Head of caudate nucleus (tissue), 42 donors: ENCODE measurements around the gene NGLY1.

Experiments used
- DNase-seq, 42 donors: peaks; one replicate each; pipeline versions ENCODE4 v3.0.0 to v3.0.0-alpha.2; 2020 to 2021; ENCODE audit warnings: mixed read lengths in 7 of 42
- intact Hi-C: fragments of 100-400 bp; cut with DNase I; formaldehyde crosslinking; loops from one replicate; pipeline ENCODE4 v1.15.0; 2022

NGLY1 gene

GRCh38 chr3:25782938-25783660, at the start of gene NGLY1:
NGLY1 (minus strand) TSS chr3:25783443; CDS start chr3:25783390, 53 bp downstream.
- intact Hi-C loops, result loop anchor here (2.0 kb wide), 1 partner anchor 118 kb away; the partner anchor contains the start of gene TOP2B
- DNase-seq, result peak; percentile 55 to 94 (median 87)

- DNase-seq, result peak in 8 of 42 donors; percentile 3 to 23 (median 10)
Observed at GRCh38 chr3:25831578-25831977, 48.3 kb upstream of the NGLY1 start.

GRCh38 chr3:25830373-25831280, 47.4 kb upstream of the NGLY1 start:
- peak in 3 of 42 donors; percentile 14 to 44 (median 15) for DNase-seq

More at GRCh38 chr3:25831578-25831977, 48.3 kb upstream of the NGLY1 start:
- intact Hi-C loops, result no loop called here

GRCh38 chr3:25826510-25826909, 43.3 kb upstream of the NGLY1 start:
- DNase-seq, result no peak
- intact Hi-C loops, result no loop called here

More at GRCh38 chr3:25830373-25831280, 47.4 kb upstream of the NGLY1 start:
- intact Hi-C loops, result no loop called here

GRCh38 chr3:25823314-25823713, 40.1 kb upstream of the NGLY1 start:
- intact Hi-C loops, result no loop called here
- no peak for DNase-seq

GRCh38 chr3:25821746-25822573, 38.7 kb upstream of the NGLY1 start:
- intact Hi-C loops, result no loop called here
- no peak for DNase-seq

- no peak for DNase-seq
- intact Hi-C loops, result no loop called here
Observed at GRCh38 chr3:25820816-25821486, 37.7 kb upstream of the NGLY1 start.

GRCh38 chr3:25820366-25820765, 37.1 kb upstream of the NGLY1 start:
- peak in 11 of 42 donors; percentile 1 to 43 (median 13) for DNase-seq
- intact Hi-C loops, result no loop called here

- DNase-seq, result no peak
- intact Hi-C loops, result no loop called here
Observed at GRCh38 chr3:25818335-25818734, 35.1 kb upstream of the NGLY1 start.

- intact Hi-C loops, result no loop called here
- no peak for DNase-seq
Observed at GRCh38 chr3:25817638-25818037, 34.4 kb upstream of the NGLY1 start.

GRCh38 chr3:25817107-25817506, 33.9 kb upstream of the NGLY1 start:
- DNase-seq, result no peak
- intact Hi-C loops, result no loop called here

- intact Hi-C loops, result no loop called here
- DNase-seq, result no peak
Observed at GRCh38 chr3:25812644-25813043, 29.4 kb upstream of the NGLY1 start.

- intact Hi-C loops, result no loop called here
- no peak for DNase-seq
Observed at GRCh38 chr3:25804676-25805075, 21.4 kb upstream of the NGLY1 start.

- no peak for DNase-seq
- intact Hi-C loops, result no loop called here
Observed at GRCh38 chr3:25803833-25804232, 20.6 kb upstream of the NGLY1 start.

- DNase-seq, result no peak
- intact Hi-C loops, result no loop called here
Observed at GRCh38 chr3:25801786-25802185, 18.5 kb upstream of the NGLY1 start.

- DNase-seq, result peak; percentile 64 to 93 (median 84)
- intact Hi-C loops, result loop anchor here (10.0 kb wide), 1 partner anchor 65 kb away; no protein-coding TSS in a partner anchor
Observed at GRCh38 chr3:25789596-25790556, 6.6 kb upstream of the NGLY1 start, which contains the start of gene OXSM. OXSM (plus strand) TSS chr3:25790090; CDS start chr3:25791021, 931 bp downstream.

GRCh38 chr3:25789209-25789595, 6.0 kb upstream of the NGLY1 start:
- intact Hi-C loops, result no loop called here
- DNase-seq, result no peak
